GM18520 (cell line): Measurements from ENCODE around the gene CAMP.
"Not testable (repeated sequence)": the region's sequence is repeated elsewhere in the genome, so short reads cannot be mapped to it uniquely, and the experiment has no call there.

ENCODE experiments used
- ATAC-seq: cut with Tn5 transposase; IDR thresholded peaks from one replicate; pipeline ENCODE4 v1.9.1; 2021; ENCODE audit not compliant: unreplicated experiment

CAMP gene

DNA sequence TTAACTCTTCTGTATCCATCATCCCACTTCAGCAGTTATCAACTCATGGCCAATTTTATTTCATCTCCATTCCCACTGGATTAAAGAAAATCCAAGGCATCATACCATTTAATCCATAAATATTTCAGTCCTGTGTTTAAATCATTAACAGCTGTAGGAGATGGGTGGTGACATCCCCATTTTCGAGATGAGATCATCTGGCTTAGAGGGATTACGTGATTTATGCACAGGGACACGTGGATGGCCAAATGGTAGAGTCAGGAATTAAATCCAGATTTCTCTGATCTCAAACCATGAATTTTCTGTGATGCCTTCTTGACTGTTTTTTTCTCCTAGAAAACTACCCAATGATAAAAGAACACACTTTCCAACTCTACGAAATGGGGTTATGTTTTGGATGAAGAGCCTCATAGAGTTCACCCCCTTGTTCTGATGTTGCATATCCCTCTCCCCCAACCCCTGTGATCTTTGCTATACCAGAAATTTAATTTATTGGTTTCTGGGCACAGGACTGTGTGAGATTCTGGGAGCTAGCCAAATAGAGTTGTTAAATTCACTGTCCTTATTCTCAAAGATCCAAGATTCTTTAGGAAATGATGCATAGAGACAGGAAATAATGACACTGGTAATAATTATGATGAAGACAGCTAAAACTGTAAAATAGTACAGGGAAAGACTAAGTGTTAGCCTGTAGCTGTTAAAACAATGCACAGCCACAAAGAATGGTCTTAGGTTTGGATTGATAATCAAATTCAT lies 25.0 kb downstream of the CAMP start:
- no peak for ATAC-seq

DNA sequence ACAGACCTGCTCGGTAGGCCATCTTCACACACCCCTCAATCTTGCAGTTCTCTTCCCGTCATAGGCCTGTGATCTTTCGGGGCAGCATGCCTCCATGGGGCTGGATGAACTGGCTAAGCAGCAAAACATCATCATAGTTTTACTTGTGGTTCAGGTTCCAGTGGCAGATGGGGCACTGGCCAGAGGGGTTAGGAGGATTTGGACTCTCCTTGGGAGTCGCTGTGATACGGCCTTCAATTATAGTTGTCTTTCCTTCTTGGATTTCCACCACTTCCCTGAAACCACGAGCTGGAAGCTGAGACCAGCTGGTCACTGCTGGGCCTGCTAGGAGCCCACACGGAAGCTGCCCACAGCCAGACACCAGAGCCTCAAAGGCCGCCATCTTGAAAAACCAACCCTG lies 33.3 kb downstream of the CAMP start:
- no peak for ATAC-seq

DNA sequence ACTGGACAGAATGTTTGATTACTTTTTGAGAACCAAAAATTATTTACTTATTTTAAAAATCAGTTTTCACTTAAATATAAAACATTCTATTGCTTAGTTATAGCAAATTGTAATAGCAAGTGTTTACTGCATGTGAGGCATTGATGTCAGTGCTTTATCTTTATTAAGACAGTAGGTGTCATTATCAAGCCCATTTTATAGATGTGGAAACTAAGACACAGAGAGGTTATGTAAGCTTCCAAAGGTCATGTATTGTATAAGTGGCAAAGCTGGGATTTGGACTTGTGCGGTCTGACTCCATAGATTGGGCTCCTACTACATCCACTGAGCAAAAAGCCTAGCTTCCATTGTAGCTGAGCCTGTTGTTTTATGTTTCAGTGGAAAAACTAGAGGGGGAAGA lies 35.2 kb downstream of the CAMP start:
- no peak for ATAC-seq

DNA sequence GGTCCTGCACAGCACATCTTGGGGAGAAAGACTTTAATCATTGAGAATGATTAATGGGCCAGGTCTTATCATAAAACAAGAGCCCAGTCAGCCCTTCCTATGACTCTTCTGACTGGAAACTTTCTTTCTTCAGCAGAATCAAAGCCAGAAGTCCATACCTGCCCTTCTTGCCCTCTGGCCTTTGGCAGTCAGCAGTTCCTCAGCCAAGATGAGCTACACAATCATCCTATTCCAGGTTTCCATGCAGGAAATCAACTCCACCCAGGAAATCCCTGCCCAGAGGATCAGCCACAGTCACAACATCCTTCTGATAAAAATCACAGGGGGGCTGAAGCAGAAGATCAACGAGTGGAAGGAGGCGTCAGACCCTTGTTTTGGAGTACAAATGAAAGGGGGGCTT lies 44.5 kb downstream of the CAMP start:
- ATAC-seq = no peak

DNA sequence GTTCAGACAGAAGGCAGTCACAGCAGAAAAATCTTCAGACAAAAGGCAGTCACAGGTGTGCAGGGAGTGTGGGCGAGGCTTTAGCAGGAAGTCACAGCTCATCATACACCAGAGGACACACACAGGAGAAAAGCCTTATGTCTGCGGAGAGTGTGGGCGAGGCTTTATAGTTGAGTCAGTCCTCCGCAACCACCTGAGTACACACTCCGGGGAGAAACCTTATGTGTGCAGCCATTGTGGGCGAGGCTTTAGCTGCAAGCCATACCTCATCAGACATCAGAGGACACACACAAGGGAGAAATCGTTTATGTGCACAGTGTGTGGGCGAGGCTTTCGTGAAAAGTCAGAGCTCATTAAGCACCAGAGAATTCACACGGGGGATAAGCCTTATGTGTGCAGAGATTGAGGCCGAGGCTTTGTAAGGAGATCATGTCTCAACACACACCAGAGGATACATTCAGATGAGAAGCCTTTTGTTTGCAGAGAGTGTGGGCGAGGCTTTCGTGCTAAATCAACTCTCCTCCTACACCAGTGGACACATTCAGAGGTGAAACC lies 45.2 kb downstream of the CAMP start:
- no peak for ATAC-seq

DNA sequence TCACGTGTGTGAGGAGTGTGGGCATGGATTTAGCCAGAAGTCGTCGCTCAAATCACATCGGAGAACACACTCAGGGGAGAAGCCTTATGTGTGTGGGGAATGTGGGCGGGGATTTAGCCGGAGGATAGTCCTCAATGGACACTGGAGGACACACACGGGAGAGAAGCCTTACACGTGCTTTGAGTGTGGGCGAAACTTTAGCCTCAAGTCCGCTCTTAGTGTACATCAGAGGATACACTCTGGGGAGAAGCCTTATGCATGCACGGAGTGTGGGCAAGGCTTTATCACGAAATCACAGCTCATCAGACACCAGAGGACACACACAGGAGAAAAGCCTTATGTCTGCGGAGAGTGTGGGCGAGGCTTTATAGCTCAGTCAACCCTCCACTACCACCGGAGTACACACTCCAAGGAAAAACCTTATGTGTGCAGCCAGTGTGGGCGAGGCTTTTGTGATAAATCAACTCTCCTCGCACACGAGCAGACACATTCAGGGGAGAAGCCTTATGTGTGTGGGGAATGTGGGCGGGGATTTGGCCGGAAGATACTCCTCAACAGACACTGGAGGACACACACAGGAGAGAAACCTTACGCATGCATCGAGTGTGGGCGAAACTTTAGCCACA lies 45.8 kb downstream of the CAMP start:
- ATAC-seq = no peak

DNA sequence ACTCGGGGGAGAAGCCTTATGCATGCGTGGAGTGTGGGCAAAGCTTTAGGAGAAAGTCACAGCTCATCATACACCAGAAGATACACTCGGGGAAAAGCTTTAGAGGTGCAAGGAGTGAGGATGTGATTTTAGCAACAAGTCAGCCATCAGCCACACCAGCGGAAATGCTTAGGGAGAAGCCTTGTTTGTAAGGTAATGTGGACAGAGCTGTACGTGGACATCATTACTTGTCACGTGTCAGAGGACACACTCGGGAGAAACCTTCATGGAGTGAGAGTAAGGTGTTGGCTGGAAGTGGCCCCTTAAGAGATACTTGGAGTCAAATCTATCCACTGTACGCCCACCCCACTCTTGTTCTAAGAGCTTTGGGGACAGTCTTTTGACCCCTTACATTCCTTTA lies 46.3 kb downstream of the CAMP start:
- no peak for ATAC-seq

DNA sequence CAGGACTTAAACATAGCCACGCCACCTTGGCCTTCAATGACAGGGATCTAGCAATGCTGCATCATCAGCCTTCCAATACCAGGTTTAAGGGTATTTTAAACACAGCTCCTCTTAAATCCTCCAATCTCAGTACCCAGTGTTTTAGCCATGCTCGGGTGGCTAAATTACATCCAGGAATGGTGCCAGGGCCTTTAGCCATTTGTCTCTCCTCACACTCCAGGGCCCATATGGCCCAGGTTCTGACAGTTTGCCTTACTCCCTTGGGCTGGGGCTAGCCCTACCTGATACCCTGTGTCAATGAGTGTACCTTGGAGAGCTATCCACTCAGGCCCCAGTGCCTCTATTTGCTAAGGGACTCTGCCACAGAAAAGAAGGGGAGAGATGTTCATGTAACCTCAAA lies 47.0 kb downstream of the CAMP start:
- ATAC-seq = no peak

DNA sequence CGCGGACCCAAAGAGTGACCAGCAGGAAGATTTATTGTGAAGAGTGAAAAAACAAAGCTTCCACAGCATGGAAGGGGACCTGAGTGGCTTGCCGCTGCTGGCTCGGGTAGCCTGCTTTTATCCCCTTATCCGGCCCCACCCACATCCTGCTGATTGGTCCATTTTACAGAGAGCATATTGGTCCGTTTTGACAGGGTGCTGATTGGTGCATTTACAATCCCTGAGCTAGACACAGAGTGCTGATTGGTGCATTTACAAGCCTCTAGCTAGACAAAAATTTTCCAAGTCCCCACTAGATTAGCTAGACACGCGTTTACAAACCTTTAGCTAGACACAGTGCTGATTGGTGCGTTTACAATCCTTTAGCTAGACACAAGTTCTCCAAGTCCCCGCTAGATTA lies 47.9 kb downstream of the CAMP start:
- ATAC-seq = not testable (repeated sequence)

DNA sequence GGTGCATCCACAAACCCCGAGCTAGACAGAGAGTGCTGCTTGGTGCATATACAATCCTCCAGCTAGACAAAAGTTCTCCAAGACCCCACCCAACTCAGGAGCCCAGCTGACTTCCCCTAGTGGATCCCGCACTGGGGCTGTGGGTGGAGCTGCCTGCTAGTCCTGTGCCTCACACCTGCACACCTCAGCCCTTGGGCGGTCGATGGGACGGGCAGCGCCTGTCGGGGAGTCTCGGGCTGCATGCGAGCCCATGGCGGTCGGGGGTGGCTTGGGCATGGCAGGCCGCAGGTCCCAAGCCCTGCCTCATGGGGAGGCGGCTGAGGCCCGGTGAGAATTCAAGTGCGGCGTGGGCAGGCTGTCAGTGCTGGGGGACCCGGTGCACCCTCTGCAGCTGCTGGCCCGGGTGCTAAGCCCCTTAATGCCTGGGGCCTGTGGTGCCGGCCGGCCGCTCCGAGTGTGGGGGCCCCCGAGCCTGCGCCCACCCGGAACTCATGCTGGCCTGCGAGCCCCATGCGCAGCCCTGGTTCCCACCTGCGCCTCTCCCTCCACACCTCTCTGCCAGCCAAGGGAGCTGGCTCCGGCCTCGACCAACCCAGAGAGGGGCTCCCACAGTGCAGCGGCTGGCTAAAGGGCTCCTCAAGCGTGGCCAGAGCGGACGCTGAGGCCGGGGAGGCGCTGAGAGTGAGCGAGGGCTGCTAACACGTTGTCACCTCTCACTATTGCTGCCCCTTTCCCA lies 48.6 kb downstream of the CAMP start:
- ATAC-seq = no peak

DNA sequence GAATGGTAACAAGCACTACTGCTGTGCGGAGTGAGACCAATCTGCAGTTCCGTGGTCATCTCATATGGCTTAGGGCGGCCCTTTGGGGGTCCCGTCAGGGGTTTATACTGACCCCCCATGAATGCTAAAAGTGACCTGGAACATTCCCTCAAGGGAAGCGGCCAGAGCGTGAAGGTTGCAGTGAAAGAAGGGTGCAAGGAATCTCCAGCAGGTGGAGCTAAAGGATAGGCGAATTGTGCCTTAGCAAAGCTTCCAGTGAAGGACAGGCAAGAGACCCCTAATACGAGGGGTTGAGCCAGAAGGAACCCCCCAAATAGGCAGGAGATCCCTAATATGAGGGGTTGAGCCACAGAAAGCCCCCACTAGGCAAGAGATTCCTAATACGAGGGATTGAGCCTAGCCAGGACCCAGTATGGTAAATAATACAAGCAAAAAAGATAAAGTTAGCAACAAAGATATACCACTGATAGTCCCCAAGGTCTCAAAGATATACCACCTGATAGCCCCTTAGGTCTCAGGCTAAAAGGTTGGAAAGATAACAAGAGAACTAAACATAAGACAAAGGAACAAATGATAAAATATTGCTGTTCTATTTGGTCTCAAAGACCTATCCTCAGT lies 50.4 kb downstream of the CAMP start:
- ATAC-seq = no peak

DNA sequence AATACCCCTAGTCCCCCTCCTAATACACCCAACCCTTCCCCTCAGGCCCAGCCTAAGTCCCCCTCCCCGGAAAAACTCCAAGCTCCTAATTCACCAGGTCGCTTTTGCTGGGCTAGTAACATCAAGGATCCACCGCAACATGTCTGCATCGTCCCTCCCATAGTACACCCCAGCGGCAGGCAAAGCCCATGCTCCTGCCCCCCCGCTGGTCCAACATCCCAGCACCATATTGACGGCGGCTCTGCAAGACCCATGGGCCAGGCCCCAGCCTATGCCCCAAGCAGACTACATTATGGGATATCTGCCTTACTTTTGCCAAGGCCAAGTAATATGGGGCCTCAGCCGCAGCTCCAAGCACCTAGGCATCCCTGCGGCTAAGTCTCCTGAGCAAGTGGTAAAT lies 51.2 kb downstream of the CAMP start:
- ATAC-seq = no peak
